GM18909 (cell line): ENCODE results near the gene BMS1.
"Not testable (repeated sequence)": the region's sequence is repeated elsewhere in the genome, so short reads cannot be mapped to it uniquely, and the experiment has no call there.

ENCODE experiments used
- ATAC-seq: cut with Tn5 transposase; IDR thresholded peaks from one replicate; pipeline ENCODE4 v1.9.1; 2021; ENCODE audit warnings: mild to moderate bottlenecking; ENCODE audit not compliant: unreplicated experiment, poor library complexity

BMS1 gene

GRCh38 chr10:42859256-42859655 is 76.7 kb downstream of the BMS1 start:
- ATAC-seq = no peak

DNA sequence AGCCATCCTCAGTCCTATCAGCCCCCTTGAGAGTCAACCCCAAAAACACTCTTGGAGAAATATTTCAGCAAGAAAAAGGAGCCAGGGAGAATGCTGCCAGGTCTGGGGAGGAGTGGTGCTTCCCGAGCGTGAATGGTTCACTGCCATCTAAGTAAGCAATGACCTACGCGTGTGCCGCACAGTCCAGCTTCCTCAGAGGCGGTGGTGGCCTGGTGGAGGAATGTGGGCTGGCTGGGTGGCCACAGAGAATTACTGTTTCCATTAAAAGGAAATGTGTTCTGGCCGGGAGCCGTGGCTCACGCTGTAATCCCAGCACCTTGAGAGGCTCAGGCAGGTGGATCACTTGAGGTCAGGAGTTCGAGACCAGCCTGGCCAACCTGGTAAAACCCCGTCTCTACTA is 77.4 kb downstream of the BMS1 start:
- ATAC-seq = not testable (repeated sequence)

GRCh38 chr10:42862801-42863200 is 80.2 kb downstream of the BMS1 start:
- ATAC-seq = not testable (repeated sequence)

- ATAC-seq = no peak
Observed at GRCh38 chr10:42864575-42864974, 82.0 kb downstream of the BMS1 start.

GRCh38 chr10:42865716-42866114 is 83.1 kb downstream of the BMS1 start:
- ATAC-seq = no peak

DNA sequence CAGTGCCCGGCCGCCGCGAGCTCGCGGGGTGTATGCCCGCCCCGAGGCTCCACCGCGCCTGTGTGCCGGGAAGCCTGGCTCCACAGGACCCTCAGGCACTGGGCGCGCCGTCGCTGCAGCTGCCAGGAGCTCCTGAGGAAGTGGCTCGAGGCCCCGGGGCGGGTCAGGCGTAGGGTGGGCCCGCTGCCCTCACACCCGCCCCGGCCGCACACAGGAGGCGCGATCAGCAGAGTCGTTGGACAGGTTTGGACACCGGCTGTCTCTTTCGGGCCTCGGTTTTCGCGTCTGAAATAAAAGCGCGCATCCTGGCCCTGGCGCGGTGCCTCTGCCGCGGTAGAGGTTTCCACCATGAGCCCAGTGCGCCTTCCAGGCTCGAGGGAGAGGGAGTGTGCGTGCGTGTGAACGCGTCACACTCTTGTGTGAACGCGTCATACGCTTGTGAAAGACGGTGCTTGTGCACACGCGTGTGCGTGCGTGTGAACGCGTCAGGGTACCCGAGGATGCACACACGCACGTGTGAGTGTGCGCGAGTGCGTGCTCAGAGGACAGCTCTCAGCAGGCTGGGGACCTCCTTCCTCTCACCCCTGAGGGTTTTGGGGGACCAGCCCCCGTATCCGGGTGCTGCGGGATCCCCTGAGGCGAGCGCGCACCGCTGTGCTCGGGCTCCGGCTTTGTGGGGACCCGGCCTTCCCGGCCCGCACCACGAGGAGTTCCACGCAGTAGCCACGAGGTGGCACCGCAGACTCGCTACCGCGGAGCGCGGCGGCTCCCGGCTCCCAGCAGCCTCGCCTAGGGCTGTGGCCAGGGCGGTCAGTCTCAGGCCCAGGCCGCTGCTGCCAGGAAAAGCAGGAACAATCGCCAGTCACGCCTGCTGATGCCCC is 83.8 kb downstream of the BMS1 start:
- peak; percentile 77 for ATAC-seq

- no peak for ATAC-seq
Observed at GRCh38 chr10:42867571-42867970, 85.0 kb downstream of the BMS1 start.

GRCh38 chr10:42868530-42868929 is 85.9 kb downstream of the BMS1 start:
- no peak for ATAC-seq

DNA sequence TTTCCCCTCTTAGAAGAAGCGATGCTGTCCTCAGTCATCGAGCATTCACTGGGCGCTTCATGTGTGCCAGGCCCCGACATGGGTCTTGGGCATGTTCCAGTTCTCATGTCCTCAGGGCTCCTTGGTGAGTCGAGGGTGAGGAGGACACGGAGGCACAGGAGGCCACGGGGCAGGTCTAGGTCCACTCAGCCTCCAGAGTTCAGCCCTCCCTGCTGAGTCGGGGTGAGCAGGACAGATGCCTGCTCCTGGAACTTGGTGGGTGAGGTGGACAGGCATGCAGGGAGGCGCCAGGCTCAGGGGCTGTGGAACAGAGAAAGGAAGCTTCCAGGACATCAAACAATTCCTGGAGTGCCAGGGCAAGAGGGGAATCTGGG is 87.4 kb downstream of the BMS1 start:
- no peak for ATAC-seq

DNA sequence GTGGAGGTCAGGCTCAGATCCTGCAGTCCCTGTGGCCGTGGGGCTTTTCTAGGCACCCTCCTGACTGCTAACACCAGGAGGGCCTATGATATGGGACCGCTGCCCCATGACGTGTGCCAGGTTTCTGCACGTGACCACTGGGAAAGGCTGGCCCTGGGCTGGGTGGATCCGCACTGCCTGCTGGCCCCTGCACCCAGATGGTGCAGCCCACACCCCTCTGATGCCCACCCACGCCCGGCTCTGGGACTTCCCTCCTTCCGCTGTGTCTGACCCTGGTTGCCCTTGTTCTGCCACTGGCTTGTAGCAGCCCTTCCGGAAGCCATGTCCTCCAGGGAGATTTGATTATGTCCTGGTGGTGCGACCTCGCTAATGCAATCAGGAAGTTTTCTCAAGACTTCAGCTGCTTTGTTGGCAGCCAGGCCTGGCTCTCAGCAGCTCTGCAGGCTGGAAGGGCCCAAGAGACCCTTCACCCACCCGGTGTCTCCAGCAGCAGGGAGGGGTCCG is 88.6 kb downstream of the BMS1 start:
- not testable (repeated sequence) for ATAC-seq

DNA sequence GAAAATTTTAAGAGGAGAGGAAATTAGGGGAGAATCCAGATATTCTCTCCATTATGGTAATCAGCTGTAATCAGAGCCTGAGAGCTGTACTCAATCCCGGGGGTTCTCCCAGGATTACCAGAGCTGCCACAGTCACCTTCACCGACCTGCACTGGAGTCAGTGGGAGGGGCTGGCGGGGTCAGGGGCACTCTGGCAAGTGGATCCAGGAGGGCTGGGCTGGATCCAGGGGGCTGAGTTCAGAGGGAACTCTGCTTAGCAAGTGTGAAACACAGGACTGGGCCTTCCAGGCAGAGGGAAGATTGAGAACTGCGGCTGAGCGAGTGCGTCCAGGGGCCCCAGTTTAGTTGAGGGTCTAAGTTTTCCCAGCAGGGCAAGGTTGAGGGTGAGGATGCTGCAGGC is 89.2 kb downstream of the BMS1 start:
- no peak for ATAC-seq

GRCh38 chr10:42872865-42873435 is 90.4 kb downstream of the BMS1 start:
- no peak for ATAC-seq

- ATAC-seq = no peak
Observed at GRCh38 chr10:42874713-42875387, 92.3 kb downstream of the BMS1 start.

GRCh38 chr10:42875388-42875755 is 92.8 kb downstream of the BMS1 start:
- no peak for ATAC-seq

DNA sequence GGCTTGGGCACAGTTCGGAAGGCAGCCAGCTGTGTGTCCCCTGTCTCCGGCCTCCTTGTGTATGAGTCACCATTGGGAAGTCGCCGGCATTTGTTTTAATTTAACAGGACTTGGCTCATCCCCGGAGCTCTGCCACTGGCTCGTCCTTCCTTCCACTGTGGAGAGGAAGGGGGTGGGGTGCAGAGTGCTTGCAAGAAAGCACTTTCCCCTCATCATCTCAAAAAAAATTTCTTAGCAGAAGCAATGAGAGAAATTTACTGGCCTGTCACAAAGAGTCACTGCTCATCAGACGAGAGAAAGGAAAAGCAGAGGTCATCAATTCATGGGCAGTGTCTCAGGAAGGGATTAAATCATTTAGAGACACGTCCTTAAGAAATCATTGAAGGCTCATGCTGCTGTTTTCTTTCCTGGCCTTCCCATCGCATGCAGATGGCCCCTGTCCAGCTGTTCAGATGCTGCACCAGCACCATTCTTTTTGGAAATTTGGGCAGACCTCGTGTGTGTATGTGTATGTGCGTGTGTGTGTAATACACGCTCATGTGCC is 93.3 kb downstream of the BMS1 start:
- ATAC-seq = no peak

GRCh38 chr10:42876476-42876875 is 93.9 kb downstream of the BMS1 start:
- ATAC-seq = no peak

DNA sequence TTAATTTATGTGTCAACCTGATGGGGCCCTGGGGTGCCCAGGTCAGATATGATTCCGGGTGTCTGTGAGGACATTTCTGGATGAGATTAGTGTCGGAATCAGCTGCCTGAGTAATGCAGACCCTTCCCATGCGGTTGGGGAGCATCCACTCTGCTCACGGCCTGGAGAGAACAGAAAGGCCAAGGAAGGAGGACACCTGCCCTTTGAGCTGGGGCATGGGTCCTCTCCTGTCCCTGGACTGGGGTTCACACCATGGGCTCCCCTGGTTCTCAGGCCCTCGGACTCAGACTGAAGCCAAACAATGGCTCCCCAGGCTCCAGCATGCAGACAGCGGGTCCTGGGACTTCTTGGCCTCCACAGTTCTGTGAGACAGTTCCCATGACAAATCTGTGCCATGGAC is 94.3 kb downstream of the BMS1 start:
- ATAC-seq = no peak

DNA sequence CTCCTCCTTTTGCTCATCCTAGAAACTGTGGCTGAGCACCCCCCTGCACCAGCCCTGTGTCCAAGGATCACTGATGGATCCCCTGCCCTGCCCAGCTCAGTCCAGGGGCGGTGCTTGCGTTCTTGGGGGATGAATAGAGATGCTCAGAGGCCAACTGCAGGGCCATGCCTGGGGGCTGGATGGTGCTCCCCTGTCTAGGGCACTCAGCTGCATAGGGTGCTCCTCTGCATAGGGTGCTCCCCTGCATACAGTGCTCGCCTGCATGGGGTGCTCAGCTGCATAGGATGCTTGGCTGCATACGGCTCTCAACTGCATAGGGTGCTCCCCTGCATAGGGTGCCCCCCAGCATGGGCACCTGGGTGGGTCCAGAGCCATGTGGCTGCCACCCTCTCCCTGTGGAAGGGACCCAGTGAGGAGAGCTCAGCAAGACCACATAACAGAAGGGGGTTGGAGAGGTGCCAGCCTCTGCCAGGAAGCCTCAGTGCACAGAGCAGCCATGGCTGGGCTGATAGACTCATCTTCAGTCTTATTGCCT is 95.0 kb downstream of the BMS1 start:
- no peak for ATAC-seq

DNA sequence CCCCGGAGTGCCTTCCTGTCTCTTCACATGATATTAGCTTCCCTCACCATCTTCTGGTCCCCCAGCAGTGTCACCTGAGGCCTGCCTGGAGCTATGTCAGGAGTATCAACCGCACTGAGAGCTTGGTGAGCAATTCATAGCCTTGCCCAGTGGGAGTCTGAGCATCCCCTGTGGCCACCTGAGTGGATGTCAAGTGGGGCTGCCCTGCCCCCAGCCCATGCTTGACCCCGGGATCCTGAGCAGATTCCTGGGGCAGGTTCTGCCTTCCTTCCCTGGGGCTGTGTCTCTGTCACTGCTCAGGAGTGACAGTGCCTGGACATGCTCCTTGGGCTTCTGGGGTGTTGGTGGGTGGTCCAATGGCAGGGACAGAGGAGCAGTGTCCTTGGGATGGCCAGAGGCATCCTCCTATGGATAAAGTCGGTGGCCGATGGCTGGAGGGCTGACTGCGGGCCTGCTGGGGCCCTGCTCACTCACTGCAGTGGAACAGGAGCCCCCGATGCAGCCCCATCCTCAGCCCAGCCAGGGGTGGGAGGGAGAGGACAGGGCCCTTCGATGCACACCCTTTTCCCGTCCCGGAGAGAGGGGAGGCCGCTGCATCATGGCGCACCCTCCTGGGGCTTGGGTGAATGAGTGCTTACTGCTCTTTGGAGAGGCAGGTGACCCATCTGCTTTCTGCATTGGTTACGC is 95.7 kb downstream of the BMS1 start:
- ATAC-seq = no peak

DNA sequence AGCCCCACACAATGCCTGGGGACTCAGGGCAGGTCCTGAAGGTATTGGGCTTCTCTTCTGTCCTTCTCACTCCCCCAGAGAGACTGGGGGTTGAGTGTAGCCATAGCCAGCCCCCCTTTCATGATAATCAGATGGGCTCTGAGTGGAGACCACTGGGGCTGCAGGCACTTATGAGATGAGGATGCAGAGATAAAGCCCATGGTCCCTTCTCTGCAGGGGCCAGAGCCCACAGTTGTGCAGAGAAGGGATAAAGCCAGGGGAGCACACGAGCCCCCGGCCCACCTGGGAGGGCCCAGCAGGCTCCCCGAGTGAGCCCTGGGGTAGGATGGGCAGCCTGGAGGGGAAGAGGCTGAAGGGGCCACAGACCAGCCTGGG is 96.2 kb downstream of the BMS1 start:
- no peak for ATAC-seq
